Cardiac fibroblast (primary cell): ENCODE data around the gene PRAME.
"Not testable (repeated sequence)": the region's sequence is repeated elsewhere in the genome, so short reads cannot be mapped to it uniquely, and the experiment has no call there.

ENCODE experiments used
- DNase-seq, 2 donors: peaks; one replicate each; pipeline versions ENCODE4 v3.0.0 to v3.0.0-alpha.2; 2010; ENCODE audit warnings: low read depth in 2 of 2
- H3K4me3 ChIP-seq, 2 donors: replicated peaks in 1 of 2; 1 replicate in 1 of 2; 2 replicates in 1 of 2; pipeline ENCODE4 v1.5.1; 2011; ENCODE audit warnings: low read depth in 2 of 2, low read length in 2 of 2, mild to moderate bottlenecking in 2 of 2, moderate library complexity in 1 of 2
- CTCF ChIP-seq: IDR thresholded peaks from one replicate; pipeline ENCODE4 v1.5.1; 2011; ENCODE audit warnings: low read depth, mild to moderate bottlenecking, low read length, inconsistent platforms

PRAME gene

DNA sequence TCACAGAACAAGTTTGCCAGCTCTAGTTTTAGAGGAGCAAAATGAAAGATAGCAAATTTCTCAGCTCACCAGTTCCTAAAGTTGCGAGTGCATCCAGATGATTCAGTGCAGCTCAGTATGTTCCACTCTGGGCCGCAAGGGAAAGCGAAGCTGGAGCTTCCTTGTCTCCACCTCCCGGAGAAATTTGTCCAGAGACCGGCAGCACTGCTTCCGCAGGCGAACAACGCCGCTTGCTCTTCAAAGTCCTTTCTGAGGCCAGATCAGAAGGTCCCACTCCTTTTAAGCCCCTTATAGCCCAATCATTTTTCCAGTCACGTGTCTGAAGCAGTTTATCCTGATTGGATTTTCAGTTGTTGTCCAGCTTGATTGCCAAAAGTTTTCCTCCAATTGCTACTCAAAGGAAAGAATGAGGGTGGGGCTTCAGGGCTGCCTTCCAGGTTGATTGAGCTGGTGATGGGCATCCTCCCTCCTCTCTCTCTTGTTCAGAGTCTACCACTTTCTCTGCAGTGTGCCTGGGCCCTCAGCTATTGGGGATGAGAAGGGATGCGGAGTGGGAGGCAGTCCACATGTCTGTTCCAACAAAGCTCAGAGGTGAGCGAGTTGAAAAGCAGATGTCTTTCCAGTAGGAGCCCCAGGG, 38.9 kb downstream of the PRAME start, which contains the start of gene ZNF280A:
TSS of gene ZNF280A (minus strand) at position 251 of the 637 bp plus-strand sequence. CDS start 4,640 bp downstream, outside the sequence.
- peak within 1 kb of the TSS in 1 of 2 donors; percentile 21 for H3K4me3 ChIP-seq
- peak; percentile 54 to 59 for DNase-seq
- TF ChIP-seq CTCF: peak; percentile 27

DNA sequence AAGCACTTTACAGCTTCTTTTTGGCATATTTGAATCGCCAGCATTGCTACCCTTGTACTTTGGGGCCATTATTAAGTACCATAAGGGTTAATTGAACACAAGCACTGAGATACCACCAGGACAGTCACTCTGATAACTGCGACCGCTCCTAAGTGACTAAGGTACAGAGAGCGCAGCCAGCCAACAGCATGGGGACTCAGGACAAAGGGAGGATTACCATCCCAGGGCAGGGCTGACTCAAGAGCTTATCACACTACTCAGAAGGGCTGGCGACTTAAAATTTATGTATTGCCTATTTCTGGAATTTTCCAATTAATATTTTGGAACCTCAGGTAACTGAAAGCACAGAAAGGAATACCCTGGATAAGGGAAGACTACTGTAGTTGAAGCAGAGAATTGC, 39.5 kb downstream of the PRAME start:
- peak overlapping the region in 1 of 2 donors; percentile 21 for H3K4me3 ChIP-seq
- TF ChIP-seq CTCF: no peak
- DNase-seq: peak in 1 of 2 donors; percentile 13

GRCh38 chr22:22516992-22517391, 42.1 kb downstream of the PRAME start:
- no peak for DNase-seq
- H3K4me3 ChIP-seq: no peak overlapping the region
- TF ChIP-seq CTCF: no peak

DNA sequence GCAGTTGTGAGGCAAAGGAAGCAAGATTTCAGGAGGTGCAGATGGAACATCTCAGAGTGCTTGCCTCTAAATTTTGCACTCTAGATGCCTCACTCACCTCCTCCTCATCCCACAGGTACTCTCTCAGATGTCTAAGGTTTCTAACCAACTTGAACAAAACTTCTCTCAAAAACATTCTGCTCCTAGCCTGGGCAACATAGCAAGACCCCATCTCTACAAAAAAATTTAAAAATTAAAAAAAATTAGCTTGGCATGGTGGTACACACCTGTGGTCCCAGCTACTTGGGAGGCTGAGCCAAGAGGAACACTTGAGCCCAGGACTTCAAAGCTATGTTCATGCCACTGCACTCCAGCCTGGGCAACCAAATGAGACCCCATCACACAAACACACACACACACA, 43.2 kb downstream of the PRAME start:
- DNase-seq: no peak
- TF ChIP-seq CTCF: no peak
- no peak overlapping the region for H3K4me3 ChIP-seq

GRCh38 chr22:22514431-22514830, 44.6 kb downstream of the PRAME start:
- H3K4me3 ChIP-seq, DNase-seq: not testable (repeated sequence)

GRCh38 chr22:22513619-22514018, 45.4 kb downstream of the PRAME start:
- no peak for DNase-seq

GRCh38 chr22:22512951-22513350, 46.1 kb downstream of the PRAME start:
- no peak for TF ChIP-seq CTCF
- no peak for DNase-seq
- H3K4me3 ChIP-seq: no peak overlapping the region

More at GRCh38 chr22:22513619-22514018, 45.4 kb downstream of the PRAME start:
- H3K4me3 ChIP-seq: no peak overlapping the region
- no peak for TF ChIP-seq CTCF

DNA sequence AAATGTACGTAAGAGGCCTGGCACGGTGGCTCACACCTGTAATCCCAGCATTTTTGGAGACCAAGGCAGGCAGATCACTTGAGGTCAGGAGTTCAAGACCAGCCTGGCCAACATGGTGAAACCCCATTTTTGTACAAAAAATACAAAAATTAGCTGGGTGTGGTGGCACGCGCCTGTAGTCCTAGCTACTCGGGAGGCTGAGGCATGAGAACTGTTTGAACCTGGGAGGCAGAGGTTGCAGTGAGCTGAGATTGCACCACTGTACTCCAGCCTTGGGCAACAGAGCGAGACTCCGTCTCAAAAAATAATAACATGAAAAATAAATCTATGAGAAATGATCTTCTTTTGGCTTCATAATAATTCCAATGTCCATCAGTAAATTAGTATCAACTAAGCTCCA, 48.2 kb downstream of the PRAME start:
- not testable (repeated sequence) for H3K4me3 ChIP-seq, DNase-seq

GRCh38 chr22:22509912-22510311, 49.2 kb downstream of the PRAME start:
- DNase-seq, H3K4me3 ChIP-seq: not testable (repeated sequence)
